GM23248 (cell line): ENCODE measurements around the gene RNF114.

ENCODE experiments used
- EZH2 ChIP-seq: fragments of 200-600 bp; sonication (generic); IDR thresholded peaks from 2 replicates; pipeline ENCODE4 v1.6.1; 2018; ENCODE audit warnings: antibody characterized with exemption, mild to moderate bottlenecking; ENCODE audit not compliant: insufficient read depth, poor library complexity, severe bottlenecking
- EZH2phosphoT487 ChIP-seq: fragments of 200-600 bp; sonication (generic); IDR thresholded peaks from 2 replicates; pipeline ENCODE4 v1.6.1; 2018; ENCODE audit warnings: antibody characterized with exemption, moderate library complexity, mild to moderate bottlenecking, low read depth; ENCODE audit not compliant: insufficient read depth

DNA sequence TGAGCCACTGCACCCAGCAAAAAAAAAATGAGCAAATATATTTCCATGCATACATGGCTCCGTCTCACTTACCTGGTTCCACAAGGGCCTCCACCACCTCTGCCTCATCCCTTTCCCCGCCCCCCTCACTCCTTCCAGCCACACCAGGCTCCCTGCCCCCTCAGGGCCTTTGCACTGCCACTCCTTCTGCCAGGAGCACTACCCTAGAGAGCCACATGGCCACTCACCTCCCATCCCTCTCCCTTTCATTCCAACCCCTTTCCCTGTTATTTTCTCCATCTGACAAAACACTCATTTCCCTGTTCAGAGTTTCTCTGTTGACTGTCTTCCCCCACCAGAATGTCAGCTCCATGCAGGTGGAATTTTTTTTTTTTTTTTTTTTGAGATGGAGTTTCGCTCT, 59.4 kb downstream of the RNF114 start:
- TF ChIP-seq EZH2 (no peak), EZH2phosphoT487 (no peak)
